Transverse colon (tissue), 4 donors: ENCODE data around the gene NAA40.

Source experiments
- CTCF ChIP-seq, 5 experiments: fragments of 200-600 bp in 3 of 5; fragments of 450-650 bp in 2 of 5; sonication (generic) in 3 of 5; IDR thresholded peaks; 1 replicate in 2 of 5; 2 replicates in 3 of 5; pipeline ENCODE4 v1.5.1; 2016 to 2017; ENCODE audit warnings: antibody characterized with exemption in 5 of 5, inconsistent platforms in 3 of 5, mild to moderate bottlenecking in 2 of 5, moderate library complexity in 1 of 5
- EP300 ChIP-seq: sonication (generic); formaldehyde crosslinking; IDR thresholded peaks from one replicate; pipeline ENCODE4 v1.6.1; 2017; ENCODE audit warnings: antibody characterized with exemption, low read depth
- POLR2A ChIP-seq: fragments of 450-650 bp; IDR thresholded peaks from one replicate; pipeline ENCODE4 v1.6.1; 2016; ENCODE audit warnings: antibody characterized with exemption, mild to moderate bottlenecking, moderate library complexity
- POLR2AphosphoS5 ChIP-seq, 3 donors: sonication (generic); formaldehyde crosslinking; IDR thresholded peaks; one replicate each; pipeline ENCODE4 v1.6.1; 2016; ENCODE audit warnings: antibody characterized with exemption in 3 of 3

GRCh38 chr11:63933459-63933858, 5.3 kb upstream of the NAA40 start:
- TF ChIP-seq POLR2A, result no peak
- TF ChIP-seq CTCF (IDR thresholded peaks at IDR 0.05), result no peak
- no peak for TF ChIP-seq POLR2AphosphoS5 (IDR thresholded peaks at IDR 0.05)
- no peak for TF ChIP-seq EP300
